Central memory CD8-positive, alpha-beta T cell (primary cell): ENCODE measurements around the gene OXCT2.

ENCODE experiments used
- ATAC-seq: fragments of 150-1000 bp; cut with Tn5 transposase; replicated peaks from 2 replicates; pipeline ENCODE4 v1.10.0; 2022; ENCODE audit warnings: mild to moderate bottlenecking, moderate FRiP score, moderate number of reproducible peaks; ENCODE audit not compliant: poor library complexity, severe bottlenecking; ENCODE audit errors: extremely low read depth
- DNase-seq, 2 donors: peaks; one replicate each; pipeline ENCODE4 v3.0.0; 2021; ENCODE audit warnings: low spot score in 2 of 2
- H3K27ac Mint-ChIP-seq: one replicate; pipeline ENCODE4 v1.8.0; 2022; ENCODE audit warnings: low read depth, mild to moderate bottlenecking, moderate library complexity, mixed read lengths
- H3K27me3 Mint-ChIP-seq: one replicate; pipeline ENCODE4 v1.8.0; 2022; ENCODE audit warnings: mixed read lengths
- H3K36me3 Mint-ChIP-seq: one replicate; pipeline ENCODE4 v1.8.0; 2022; ENCODE audit warnings: mild to moderate bottlenecking, moderate library complexity, mixed read lengths; ENCODE audit not compliant: insufficient read depth
- H3K4me1 Mint-ChIP-seq: one replicate; pipeline ENCODE4 v1.8.0; 2022; ENCODE audit warnings: mixed read lengths
- H3K4me3 Mint-ChIP-seq: one replicate; pipeline ENCODE4 v1.8.0; 2022; ENCODE audit warnings: mild to moderate bottlenecking, moderate library complexity, mixed read lengths
- H3K9me3 Mint-ChIP-seq: one replicate; pipeline ENCODE4 v1.8.0; 2022; ENCODE audit warnings: mixed read lengths

The OXCT2 gene

GRCh38 chr1:39755965-39756659 is 15.0 kb downstream of the OXCT2 start:
- no peak overlapping the region for H3K27ac Mint-ChIP-seq
- peaks cover 10% of the 10 kb centered on the region for H3K4me1 Mint-ChIP-seq
- H3K36me3 Mint-ChIP-seq: peaks cover 37% of the 10 kb centered on the region

GRCh38 chr1:39754906-39755504 is 16.1 kb downstream of the OXCT2 start:
- ATAC-seq: no peak
- Mint-ChIP-seq H3K36me3 (peaks cover 47% of the 10 kb centered on the region), H3K4me3 (no peak overlapping the region), H3K27ac (no peak overlapping the region), H3K9me3 (no peaks in the 10 kb centered on the region), H3K4me1 (peaks cover 10% of the 10 kb centered on the region), H3K27me3 (no peaks in the 10 kb centered on the region)
- no peak for DNase-seq

More at GRCh38 chr1:39755965-39756659, 15.0 kb downstream of the OXCT2 start:
- no peak overlapping the region for H3K4me3 Mint-ChIP-seq
- H3K9me3 Mint-ChIP-seq: no peaks in the 10 kb centered on the region
- ATAC-seq (no peak), DNase-seq (no peak)
- H3K27me3 Mint-ChIP-seq: no peaks in the 10 kb centered on the region

GRCh38 chr1:39754026-39754570 is 17.1 kb downstream of the OXCT2 start:
- Mint-ChIP-seq H3K27me3 (no peaks in the 10 kb centered on the region), H3K4me3 (no peak overlapping the region), H3K27ac (no peak overlapping the region), H3K9me3 (no peaks in the 10 kb centered on the region), H3K4me1 (peaks cover 10% of the 10 kb centered on the region), H3K36me3 (peaks cover 53% of the 10 kb centered on the region)
- DNase-seq (no peak), ATAC-seq (no peak)

- peaks cover 10% of the 10 kb centered on the region for H3K4me1 Mint-ChIP-seq
- ATAC-seq (no peak), DNase-seq (no peak)
- no peaks in the 10 kb centered on the region for H3K27me3 Mint-ChIP-seq
- no peak overlapping the region for H3K4me3 Mint-ChIP-seq
- H3K36me3 Mint-ChIP-seq: peaks cover 53% of the 10 kb centered on the region
- H3K9me3 Mint-ChIP-seq: no peaks in the 10 kb centered on the region
- no peak overlapping the region for H3K27ac Mint-ChIP-seq
These were observed 17.8 kb downstream of the OXCT2 start for GRCh38 chr1:39753132-39754025.

GRCh38 chr1:39752703-39753102 is 18.4 kb downstream of the OXCT2 start:
- H3K4me1 Mint-ChIP-seq: peaks cover 10% of the 10 kb centered on the region
- H3K27me3 Mint-ChIP-seq: no peaks in the 10 kb centered on the region
- no peaks in the 10 kb centered on the region for H3K9me3 Mint-ChIP-seq
- H3K4me3 Mint-ChIP-seq: no peak overlapping the region
- H3K27ac Mint-ChIP-seq: no peak overlapping the region
- no peak for ATAC-seq
- no peak for DNase-seq
- peaks cover 55% of the 10 kb centered on the region for H3K36me3 Mint-ChIP-seq

GRCh38 chr1:39751595-39751994 is 19.6 kb downstream of the OXCT2 start:
- Mint-ChIP-seq H3K27ac (no peak overlapping the region), H3K4me3 (no peak overlapping the region), H3K27me3 (no peaks in the 10 kb centered on the region), H3K9me3 (no peaks in the 10 kb centered on the region), H3K4me1 (peaks cover 15% of the 10 kb centered on the region), H3K36me3 (peaks cover 61% of the 10 kb centered on the region)
- DNase-seq (no peak), ATAC-seq (no peak)

GRCh38 chr1:39745016-39745670 is 26.0 kb downstream of the OXCT2 start:
- no peaks in the 10 kb centered on the region for H3K27me3 Mint-ChIP-seq
- no peak for ATAC-seq
- no peak for DNase-seq
- H3K9me3 Mint-ChIP-seq: no peaks in the 10 kb centered on the region
- peaks cover 24% of the 10 kb centered on the region for H3K4me1 Mint-ChIP-seq
- peaks cover 75% of the 10 kb centered on the region for H3K36me3 Mint-ChIP-seq
- H3K4me3 Mint-ChIP-seq: no peak overlapping the region
- H3K27ac Mint-ChIP-seq: no peak overlapping the region

GRCh38 chr1:39738622-39739366 is 32.4 kb downstream of the OXCT2 start, which contains the start of gene PPIE:
Gene PPIE, plus strand, starts transcription at chr1:39738882. Its CDS starts 19 bp downstream, at chr1:39738901.
- peak within 1 kb of the TSS; percentile 92 for H3K27ac Mint-ChIP-seq
- DNase-seq: peak; percentile 64 to 77
- peaks cover 5% of the 10 kb centered on the region for H3K9me3 Mint-ChIP-seq
- peaks cover 18% of the 10 kb centered on the region for H3K27me3 Mint-ChIP-seq
- H3K4me3 Mint-ChIP-seq: peak within 1 kb of the TSS; percentile 95
- peaks cover 24% of the 10 kb centered on the region for H3K36me3 Mint-ChIP-seq
- peak; percentile 96 for ATAC-seq
- H3K4me1 Mint-ChIP-seq: peaks cover 33% of the 10 kb centered on the region

- H3K4me1 Mint-ChIP-seq: peaks cover 33% of the 10 kb centered on the region
- no peak for ATAC-seq
- H3K36me3 Mint-ChIP-seq: peaks cover 18% of the 10 kb centered on the region
- peak overlapping the region; percentile 17 for H3K4me3 Mint-ChIP-seq
- DNase-seq: no peak
- H3K9me3 Mint-ChIP-seq: peaks cover 5% of the 10 kb centered on the region
- peak overlapping the region; percentile 92 for H3K27ac Mint-ChIP-seq
- peaks cover 28% of the 10 kb centered on the region for H3K27me3 Mint-ChIP-seq
These were observed 33.5 kb downstream of the OXCT2 start for GRCh38 chr1:39737546-39738169.

- Mint-ChIP-seq H3K36me3 (peaks cover 4% of the 10 kb centered on the region), H3K4me3 (no peak overlapping the region), H3K27ac (no peak overlapping the region), H3K27me3 (peaks cover 38% of the 10 kb centered on the region), H3K9me3 (peaks cover 5% of the 10 kb centered on the region), H3K4me1 (peaks cover 33% of the 10 kb centered on the region)
- no peak for DNase-seq
- ATAC-seq: no peak
These were observed 35.4 kb downstream of the OXCT2 start for GRCh38 chr1:39735731-39736130.

GRCh38 chr1:39733161-39733560 is 38.0 kb downstream of the OXCT2 start:
- no peak overlapping the region for H3K4me3 Mint-ChIP-seq
- DNase-seq (no peak), ATAC-seq (no peak)
- no peaks in the 10 kb centered on the region for H3K36me3 Mint-ChIP-seq
- H3K4me1 Mint-ChIP-seq: peaks cover 12% of the 10 kb centered on the region
- peaks cover 64% of the 10 kb centered on the region for H3K27me3 Mint-ChIP-seq
- no peak overlapping the region for H3K27ac Mint-ChIP-seq
- peaks cover 5% of the 10 kb centered on the region for H3K9me3 Mint-ChIP-seq
